Measurements from ENCODE around the gene SNAI1.

- no peak for TF ChIP-seq CTCF (IDR thresholded peaks at IDR 0.05)
- no peak for TF ChIP-seq POLR2A (IDR thresholded peaks at IDR 0.05)
Measured at GRCh38 chr20:49983123-49983847, 505 bp downstream of the SNAI1 start.
